ENCODE data around the gene CGB2. TPM values are rescaled to one million over a fixed set of nuclear protein-coding genes. Genes with fewer than 3 reads are reported as not detected.

The CGB2 gene
- total RNA-seq, 1 donor from 2014 or later, result not detected

GRCh38 chr19:49065905-49066512, 34.3 kb downstream of the CGB2 start:
- no peak for DNase-seq (ENCODE audit: low read depth in 2 of 2)

- no peak for DNase-seq (ENCODE audit: low read depth in 2 of 2)
These were observed 35.9 kb downstream of the CGB2 start for GRCh38 chr19:49067554-49067953.

GRCh38 chr19:49069026-49069425, 37.3 kb downstream of the CGB2 start:
- DNase-seq (ENCODE audit: low read depth in 2 of 2), result no peak

DNA sequence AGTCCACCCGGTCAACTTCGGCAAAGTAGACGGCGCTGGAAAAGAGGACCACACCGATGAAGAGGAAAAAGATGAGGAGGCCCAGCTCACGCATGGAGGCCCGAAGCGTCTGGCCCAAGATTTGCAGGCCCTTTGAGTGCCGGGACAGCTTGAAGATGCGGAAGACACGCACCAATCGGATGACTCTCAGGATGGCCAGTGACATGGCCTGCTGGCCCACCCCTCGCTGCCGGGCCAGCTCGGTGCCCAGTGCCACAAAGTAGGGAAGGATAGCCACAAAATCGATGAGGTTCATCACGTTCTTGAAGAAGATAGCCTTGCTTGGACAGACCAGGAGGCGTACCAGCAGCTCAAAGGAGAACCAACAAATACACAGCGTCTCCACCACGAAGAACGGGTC, 38.7 kb downstream of the CGB2 start:
- no peak for DNase-seq (ENCODE audit: low read depth in 2 of 2)

DNA sequence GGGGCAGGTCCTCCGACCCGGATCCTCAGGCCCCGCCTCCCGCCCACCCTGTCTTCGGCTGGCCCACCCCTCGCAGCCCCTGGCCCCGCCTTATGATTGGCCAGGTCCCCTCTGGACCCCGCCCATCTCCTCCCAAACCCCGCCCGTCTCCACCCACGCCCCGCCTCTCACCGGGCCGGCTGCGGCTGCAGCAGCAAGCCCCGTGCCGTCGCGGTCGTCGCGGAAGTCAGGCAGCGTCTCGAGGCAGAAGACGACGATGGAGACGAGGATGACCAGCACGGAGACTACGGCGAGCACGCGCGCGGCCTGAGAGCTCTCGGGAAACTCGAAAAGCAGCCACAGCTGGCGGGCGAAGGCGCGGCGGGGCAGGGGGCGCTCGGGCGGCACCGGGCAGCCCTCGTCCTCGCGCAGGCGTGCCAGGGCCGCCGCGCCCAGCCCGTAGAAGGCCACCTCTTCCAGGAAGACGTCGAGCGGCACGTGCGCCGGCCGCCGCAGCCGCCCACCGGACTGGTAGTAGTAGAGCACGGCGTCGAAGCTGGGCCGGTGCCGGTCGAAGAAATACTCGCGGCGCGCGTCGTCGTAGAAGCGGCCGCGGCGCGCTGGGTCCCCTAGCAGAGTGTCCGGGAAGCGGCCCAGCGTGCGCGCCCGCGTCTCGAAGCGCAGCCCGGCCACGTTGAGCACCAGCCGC, 40.3 kb downstream of the CGB2 start:
- DNase-seq (ENCODE audit: low read depth in 2 of 2), result no peak

GRCh38 chr19:49073514-49074378, 42.1 kb downstream of the CGB2 start:
- no peak for DNase-seq (ENCODE audit: low read depth in 2 of 2)

DNA sequence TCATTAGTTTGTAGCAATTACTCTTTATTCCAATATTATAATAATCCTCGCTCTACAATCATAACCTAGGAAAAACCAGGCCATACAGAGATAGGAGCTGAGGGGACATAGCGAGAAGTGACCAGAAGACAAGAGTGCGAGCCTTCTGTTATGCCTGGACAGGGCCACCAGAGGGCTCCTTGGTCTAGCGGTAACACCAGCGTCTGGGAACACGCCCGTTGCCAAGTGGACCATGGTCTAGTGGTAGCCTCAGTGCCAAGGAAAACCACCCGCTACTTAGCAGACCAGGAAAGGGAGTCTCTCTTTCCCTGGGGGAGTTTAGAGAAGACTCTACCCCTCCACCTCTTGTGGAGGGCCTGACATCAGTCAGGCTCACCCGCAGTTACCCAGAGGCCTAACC, 43.2 kb downstream of the CGB2 start:
- DNase-seq (ENCODE audit: low read depth in 2 of 2), result peak; percentile 67 to 69

- no peak for DNase-seq (ENCODE audit: low read depth in 2 of 2)
These were observed 48.7 kb downstream of the CGB2 start for GRCh38 chr19:49080392-49080791.

DNA sequence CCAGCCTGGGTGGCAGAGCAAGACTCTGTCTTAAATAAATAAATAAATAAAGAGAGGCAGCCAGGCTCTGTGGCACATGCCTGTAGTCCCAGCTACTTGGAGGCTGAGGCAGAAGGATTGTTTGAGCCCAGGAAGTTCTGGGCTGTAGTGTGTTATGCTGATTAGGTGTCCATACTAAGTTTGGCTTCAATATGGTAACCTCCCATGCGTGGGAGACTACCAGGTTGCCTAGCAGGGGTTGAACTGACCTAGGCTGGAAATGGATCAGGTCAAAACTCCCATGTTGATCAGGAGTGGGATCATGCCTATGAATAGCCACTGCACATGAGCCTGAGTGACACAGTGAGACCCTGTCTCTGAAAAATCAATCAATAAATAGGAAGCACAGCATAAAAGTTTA, 49.6 kb downstream of the CGB2 start:
- DNase-seq (ENCODE audit: low read depth in 2 of 2), result no peak

Other genes with a start within 250 kb of the CGB2 start
- 26.2 and 28.3 TPM in 2 replicates for gene BCAT2, start 220.9 kb upstream of the CGB2 start, total RNA-seq
- gene HSD17B14, start 195.4 kb upstream of the CGB2 start, total RNA-seq, result 0.60 and 2.6 TPM in 2 replicates
- gene PLEKHA4, start 163.3 kb upstream of the CGB2 start, total RNA-seq, result 2.4 and 7.1 TPM in 2 replicates
- gene PPP1R15A, start 159.5 kb upstream of the CGB2 start, total RNA-seq, result 21.6 and 63.9 TPM in 2 replicates
- under 0.01 TPM in 2 replicates for gene TULP2, start 133.1 kb upstream of the CGB2 start, total RNA-seq
- 118 and 160 TPM in 2 replicates for gene NUCB1, start 131.6 kb upstream of the CGB2 start, total RNA-seq
- gene DHDH, start 98.2 kb upstream of the CGB2 start, total RNA-seq, result under 0.01 TPM in 1 of 2 replicates, not detected in the other
- gene BAX, start 77.0 kb upstream of the CGB2 start, total RNA-seq, result 96.8 and 101 TPM in 2 replicates
- 928 and 942 TPM in 2 replicates for gene FTL, start 66.6 kb upstream of the CGB2 start, total RNA-seq
- gene GYS1, start 38.6 kb upstream of the CGB2 start, total RNA-seq, result 11.1 and 14.8 TPM in 2 replicates
- 113 and 138 TPM in 2 replicates for gene RUVBL2, start 38.0 kb upstream of the CGB2 start, total RNA-seq
- gene LHB, start 14.8 kb upstream of the CGB2 start, total RNA-seq, result not detected in 2 replicates
- not detected in 2 replicates for gene CGB3, start 7.6 kb upstream of the CGB2 start, total RNA-seq
- gene CGB1, start 5.0 kb downstream of the CGB2 start, total RNA-seq, result not detected in 2 replicates
- gene CGB5, start 12.0 kb downstream of the CGB2 start, total RNA-seq, result not detected in 2 replicates
- gene CGB8, start 17.2 kb downstream of the CGB2 start, total RNA-seq, result not detected in 2 replicates
- gene CGB7, start 25.9 kb downstream of the CGB2 start, total RNA-seq, result 0.22 TPM in 1 of 2 replicates, not detected in the other
- gene NTF4, start 32.9 kb downstream of the CGB2 start, total RNA-seq, result not detected in 2 replicates
- not detected in 2 replicates for gene KCNA7, start 40.8 kb downstream of the CGB2 start, total RNA-seq
- gene SNRNP70, start 53.6 kb downstream of the CGB2 start, total RNA-seq, result 132 and 137 TPM in 2 replicates
- 1.6 and 2.2 TPM in 2 replicates for gene LIN7B, start 82.5 kb downstream of the CGB2 start, total RNA-seq
- gene C19orf73, start 87.3 kb downstream of the CGB2 start, total RNA-seq, result 0.22 and 0.40 TPM in 2 replicates
- 1.6 and 2.8 TPM in 2 replicates for gene PPFIA3, start 87.7 kb downstream of the CGB2 start, total RNA-seq
- gene HRC, start 123.5 kb downstream of the CGB2 start, total RNA-seq, result not detected in 2 replicates
- gene TRPM4, start 125.9 kb downstream of the CGB2 start, total RNA-seq, result 9.5 and 10.7 TPM in 2 replicates

Measured in lung microvascular endothelial cell (primary cell).